WTC11 (cell line): ENCODE data around the gene PKLR. TPM values are rescaled to one million over a fixed set of nuclear protein-coding genes. Genes with fewer than 3 reads are reported as not detected.
A peak's percentile ranks its signal among the peaks of the same experiment; 100 is the strongest.

Experiments
- ATAC-seq: fragments of 200-7000 bp; cut with Tn5 transposase; 2 replicates; pipeline ENCODE4 v1.10.0; 2021; ENCODE audit warnings: mild to moderate bottlenecking, moderate library complexity
- CTCF ChIA-PET: fragments of 300-600 bp; sonication (Branson Sonifier 250); formaldehyde crosslinking; loops from one replicate; lab custom pipeline; 2021; ENCODE audit warnings: antibody characterized with exemption; lab: Charles Lee
- POLR2A ChIA-PET: fragments of 350-600 bp; sonication (Branson Sonifier 250); formaldehyde crosslinking; loops from one replicate; lab custom pipeline; 2021; ENCODE audit warnings: antibody characterized with exemption; lab: Charles Lee
- DNase-seq: peaks from one replicate; pipeline ENCODE4 v3.0.0; 2021; ENCODE audit warnings: low spot score
- H3K27ac Mint-ChIP-seq: 2 replicates; pipeline ENCODE4 v1.8.0; 2021; ENCODE audit warnings: mixed read lengths
- H3K27me3 Mint-ChIP-seq: 2 replicates; pipeline ENCODE4 v1.8.0; 2021; ENCODE audit warnings: low read depth, mild to moderate bottlenecking, moderate library complexity, mixed read lengths
- H3K36me3 Mint-ChIP-seq: 2 replicates; pipeline ENCODE4 v1.8.0; 2021; ENCODE audit warnings: mixed read lengths
- H3K4me1 Mint-ChIP-seq: 2 replicates; pipeline ENCODE4 v1.8.0; 2022; ENCODE audit warnings: mixed read lengths
- H3K4me3 Mint-ChIP-seq: 2 replicates; pipeline ENCODE4 v1.8.0; 2021; ENCODE audit warnings: mild to moderate bottlenecking, moderate library complexity, mixed read lengths
- H3K9me3 Mint-ChIP-seq: 2 replicates; pipeline ENCODE4 v1.8.0; 2021; ENCODE audit warnings: mixed read lengths
- ATF3 ChIP-seq: sonication (generic); formaldehyde crosslinking; conservative IDR thresholded peaks from 2 replicates; pipeline ENCODE4 v1.8.1; 2022; ENCODE audit warnings: mild to moderate bottlenecking, missing genetic modification reagents
- CREB1 ChIP-seq: sonication (generic); formaldehyde crosslinking; IDR thresholded peaks from 2 replicates; pipeline ENCODE4 v1.8.0; 2023; ENCODE audit warnings: mild to moderate bottlenecking, missing genetic modification reagents
- CTCF ChIP-seq: fragments of 200-600 bp; IDR thresholded peaks from 2 replicates; pipeline ENCODE4 v1.8.0; 2022; ENCODE audit warnings: antibody characterized with exemption
- ELF4 ChIP-seq: sonication (generic); formaldehyde crosslinking; IDR thresholded peaks from 2 replicates; pipeline ENCODE4 v1.8.1; 2022; ENCODE audit warnings: low read depth, mild to moderate bottlenecking, moderate library complexity, missing genetic modification reagents
- EMX1 ChIP-seq: fragments of 250-450 bp; sonication (Bioruptor Pico); IDR thresholded peaks from 2 replicates; pipeline ENCODE4 v1.8.0; 2021; ENCODE audit warnings: mild to moderate bottlenecking
- ETV6 ChIP-seq: sonication (generic); formaldehyde crosslinking; IDR thresholded peaks from 2 replicates; pipeline ENCODE4 v1.8.1; 2022; ENCODE audit warnings: mild to moderate bottlenecking, missing genetic modification reagents
- HMGA2 ChIP-seq: fragments of 250-450 bp; sonication (Bioruptor Pico); IDR thresholded peaks from 2 replicates; pipeline ENCODE4 v1.4.0; 2021; ENCODE audit warnings: mild to moderate bottlenecking, moderate library complexity
- JUN ChIP-seq: sonication (generic); formaldehyde crosslinking; IDR thresholded peaks from 2 replicates; pipeline ENCODE4 v1.8.0; 2023; ENCODE audit warnings: mild to moderate bottlenecking, missing genetic modification reagents
- KAT7 ChIP-seq: sonication (generic); formaldehyde crosslinking; IDR thresholded peaks from 2 replicates; pipeline ENCODE4 v1.8.1; 2023; ENCODE audit warnings: missing genetic modification reagents, mild to moderate bottlenecking, borderline replicate concordance
- RELA ChIP-seq: sonication (generic); formaldehyde crosslinking; IDR thresholded peaks from 2 replicates; pipeline ENCODE4 v1.8.1; 2022; ENCODE audit warnings: missing genetic modification reagents, mild to moderate bottlenecking, borderline replicate concordance
- RORB ChIP-seq: fragments of 250-450 bp; sonication (Bioruptor Pico); IDR thresholded peaks from 2 replicates; pipeline ENCODE4 v1.9.0; 2021; ENCODE audit warnings: mild to moderate bottlenecking
- SP1 ChIP-seq: sonication (generic); formaldehyde crosslinking; conservative IDR thresholded peaks from 2 replicates; pipeline ENCODE4 v1.8.1; 2022; ENCODE audit warnings: missing genetic modification reagents
- TEAD4 ChIP-seq: sonication (generic); formaldehyde crosslinking; IDR thresholded peaks from 2 replicates; pipeline ENCODE4 v1.8.0; 2022; ENCODE audit warnings: mild to moderate bottlenecking, missing genetic modification reagents
- TP53 ChIP-seq: sonication (generic); formaldehyde crosslinking; IDR thresholded peaks from 2 replicates; pipeline ENCODE4 v1.8.1; 2023; ENCODE audit warnings: mild to moderate bottlenecking, missing genetic modification reagents
- ZBTB21 ChIP-seq: sonication (generic); formaldehyde crosslinking; IDR thresholded peaks from 2 replicates; pipeline ENCODE4 v1.8.1; 2023; ENCODE audit warnings: mild to moderate bottlenecking, missing genetic modification reagents, borderline replicate concordance
- ZNF263 ChIP-seq: sonication (generic); formaldehyde crosslinking; IDR thresholded peaks from 2 replicates; pipeline ENCODE4 v1.8.1; 2022; ENCODE audit warnings: low read depth, mild to moderate bottlenecking, moderate library complexity, missing genetic modification reagents
- ZNF416 ChIP-seq: fragments of 250-450 bp; sonication (Bioruptor Pico); IDR thresholded peaks from 2 replicates; pipeline ENCODE4 v1.9.0; 2021; ENCODE audit warnings: mild to moderate bottlenecking, inconsistent platforms
- ZNF423 ChIP-seq: fragments of 250-450 bp; sonication (Bioruptor Pico); IDR thresholded peaks from 2 replicates; pipeline ENCODE4 v2.1.2; 2022; ENCODE audit warnings: mild to moderate bottlenecking, moderate library complexity
- total RNA-seq: library from RNA; stranded (reverse); gene quantifications from 3 replicates; pipeline ENCODE4 v1.2.3, GENCODE V29; 2021
- TF ChIP-seq, protein P1 (sequence below): sonication (generic); formaldehyde crosslinking; IDR thresholded peaks from 2 replicates; pipeline ENCODE4 v1.8.1; 2022; ENCODE audit warnings: mild to moderate bottlenecking, missing genetic modification reagents, moderate library complexity, borderline replicate concordance
- TF ChIP-seq, protein P2 (sequence below): sonication (generic); formaldehyde crosslinking; IDR thresholded peaks from 2 replicates; pipeline ENCODE4 v1.8.1; 2022; ENCODE audit warnings: mild to moderate bottlenecking, moderate library complexity, missing genetic modification reagents
- TF ChIP-seq, protein P3 (sequence below): sonication (generic); formaldehyde crosslinking; IDR thresholded peaks from 2 replicates; pipeline ENCODE4 v1.8.1; 2022; ENCODE audit warnings: missing genetic modification reagents, borderline replicate concordance
- TF ChIP-seq, protein P4 (sequence below): fragments of 250-450 bp; sonication (Bioruptor Pico); IDR thresholded peaks from 2 replicates; pipeline ENCODE4 v2.1.2; 2022; ENCODE audit warnings: mild to moderate bottlenecking, moderate library complexity
- TF ChIP-seq, protein P5 (sequence below): fragments of 250-450 bp; sonication (Bioruptor Pico); IDR thresholded peaks from 2 replicates; pipeline ENCODE4 v1.9.0; 2021; ENCODE audit warnings: mild to moderate bottlenecking

Gene PKLR
- total RNA-seq, 1 experiment from 2014 or later, result 1.5 TPM

GRCh38 chr1:155313261-155313660 is 12.0 kb upstream of the PKLR start:
- DNase-seq (no peak), ATAC-seq (no peak)
- CTCF ChIA-PET, result interaction anchor here (1.1 to 1.9 kb wide), 2 partner anchors 46 to 63 kb away, joined by 3 to 9 read pairs; no protein-coding TSS in a partner anchor
- H3K27me3 Mint-ChIP-seq, result no peaks in the 10 kb centered on the region
- H3K27ac Mint-ChIP-seq, result no peak overlapping the region
- no peak for TF ChIP-seq RELA (CRISPR knock-in tag)
- TF ChIP-seq TEAD4 (CRISPR knock-in tag), result no peak
- no peak for TF ChIP-seq CREB1 (CRISPR knock-in tag)
- TF ChIP-seq ELF4 (CRISPR knock-in tag), result no peak
- no peak for TF ChIP-seq ZBTB21 (CRISPR knock-in tag)
- POLR2A ChIA-PET, result no interaction called here
- H3K4me3 Mint-ChIP-seq, result no peak overlapping the region
- peaks cover 47% of the 10 kb centered on the region for H3K36me3 Mint-ChIP-seq
- peaks cover 17% of the 10 kb centered on the region for H3K4me1 Mint-ChIP-seq
- H3K9me3 Mint-ChIP-seq, result no peaks in the 10 kb centered on the region

- H3K9me3 Mint-ChIP-seq, result no peaks in the 10 kb centered on the region
- DNase-seq (no peak), ATAC-seq (no peak)
- peak overlapping the region; percentile 97 for H3K4me3 Mint-ChIP-seq
- ChIA-PET CTCF (no interaction called here), POLR2A (no interaction called here)
- H3K27me3 Mint-ChIP-seq, result no peaks in the 10 kb centered on the region
- H3K4me1 Mint-ChIP-seq, result peaks cover 22% of the 10 kb centered on the region
- peak overlapping the region; percentile 99 for H3K27ac Mint-ChIP-seq
- peaks cover 37% of the 10 kb centered on the region for H3K36me3 Mint-ChIP-seq
- TF ChIP-seq TP53 (CRISPR knock-in tag) (no peak), ZNF423 (CRISPR knock-in tag) (0 out of 2 replicates have a peak, but pooled peaks have one; percentile 7), ETV6 (CRISPR knock-in tag) (0 out of 2 replicates have a peak, but pooled peaks have one; percentile 20), CTCF (no peak)
- TF ChIP-seq, protein P1, sequence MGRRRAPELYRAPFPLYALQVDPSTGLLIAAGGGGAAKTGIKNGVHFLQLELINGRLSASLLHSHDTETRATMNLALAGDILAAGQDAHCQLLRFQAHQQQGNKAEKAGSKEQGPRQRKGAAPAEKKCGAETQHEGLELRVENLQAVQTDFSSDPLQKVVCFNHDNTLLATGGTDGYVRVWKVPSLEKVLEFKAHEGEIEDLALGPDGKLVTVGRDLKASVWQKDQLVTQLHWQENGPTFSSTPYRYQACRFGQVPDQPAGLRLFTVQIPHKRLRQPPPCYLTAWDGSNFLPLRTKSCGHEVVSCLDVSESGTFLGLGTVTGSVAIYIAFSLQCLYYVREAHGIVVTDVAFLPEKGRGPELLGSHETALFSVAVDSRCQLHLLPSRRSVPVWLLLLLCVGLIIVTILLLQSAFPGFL (CRISPR knock-in tag), result no peak
- TF ChIP-seq, all 79 proteins: peak for 2
Observed at GRCh38 chr1:155309423-155310021, 8.3 kb upstream of the PKLR start.

GRCh38 chr1:155308493-155309422 is 7.5 kb upstream of the PKLR start, which contains the start of gene FDPS:
FDPS (plus strand) TSS chr1:155308866; CDS start chr1:155309790, 924 bp downstream.
- Mint-ChIP-seq H3K4me3 (peak within 1 kb of the TSS; percentile 97), H3K27me3 (no peaks in the 10 kb centered on the region), H3K4me1 (peaks cover 22% of the 10 kb centered on the region), H3K36me3 (peaks cover 35% of the 10 kb centered on the region), H3K9me3 (no peaks in the 10 kb centered on the region), H3K27ac (peak within 1 kb of the TSS; percentile 99)
- POLR2A ChIA-PET, result interaction anchor here (0.5 to 1.3 kb wide), 7 partner anchors 13 to 113 kb away, joined by 3 to 6 read pairs (median 3); partner anchors contain the start of genes CLK2 and SCAMP3
- ATAC-seq (peak; percentile 97), DNase-seq (peak; percentile 97)
- CTCF ChIA-PET, result interaction anchor here (0.6 to 3.8 kb wide), 8 partner anchors 12 to 136 kb away, joined by 3 to 49 read pairs (median 8); partner anchors contain the start of genes HCN3, KRTCAP2 and RUSC1
- TF ChIP-seq, protein P2, sequence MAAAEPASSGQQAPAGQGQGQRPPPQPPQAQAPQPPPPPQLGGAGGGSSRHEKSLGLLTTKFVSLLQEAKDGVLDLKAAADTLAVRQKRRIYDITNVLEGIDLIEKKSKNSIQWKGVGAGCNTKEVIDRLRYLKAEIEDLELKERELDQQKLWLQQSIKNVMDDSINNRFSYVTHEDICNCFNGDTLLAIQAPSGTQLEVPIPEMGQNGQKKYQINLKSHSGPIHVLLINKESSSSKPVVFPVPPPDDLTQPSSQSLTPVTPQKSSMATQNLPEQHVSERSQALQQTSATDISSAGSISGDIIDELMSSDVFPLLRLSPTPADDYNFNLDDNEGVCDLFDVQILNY (CRISPR knock-in tag), result no peak; the same call in 1 of the 2 replicates
- TF ChIP-seq EMX1 (CRISPR knock-in tag) (no peak), KAT7 (CRISPR knock-in tag) (no peak), JUN (peak; percentile 65; the same call in 1 of the 2 replicates), ZNF416 (CRISPR knock-in tag) (no peak), HMGA2 (CRISPR knock-in tag) (no peak), SP1 (CRISPR knock-in tag) (peak; percentile 81), RORB (no peak), ZNF263 (CRISPR knock-in tag) (no peak), ATF3 (CRISPR knock-in tag) (no peak)
- TF ChIP-seq, protein P3, sequence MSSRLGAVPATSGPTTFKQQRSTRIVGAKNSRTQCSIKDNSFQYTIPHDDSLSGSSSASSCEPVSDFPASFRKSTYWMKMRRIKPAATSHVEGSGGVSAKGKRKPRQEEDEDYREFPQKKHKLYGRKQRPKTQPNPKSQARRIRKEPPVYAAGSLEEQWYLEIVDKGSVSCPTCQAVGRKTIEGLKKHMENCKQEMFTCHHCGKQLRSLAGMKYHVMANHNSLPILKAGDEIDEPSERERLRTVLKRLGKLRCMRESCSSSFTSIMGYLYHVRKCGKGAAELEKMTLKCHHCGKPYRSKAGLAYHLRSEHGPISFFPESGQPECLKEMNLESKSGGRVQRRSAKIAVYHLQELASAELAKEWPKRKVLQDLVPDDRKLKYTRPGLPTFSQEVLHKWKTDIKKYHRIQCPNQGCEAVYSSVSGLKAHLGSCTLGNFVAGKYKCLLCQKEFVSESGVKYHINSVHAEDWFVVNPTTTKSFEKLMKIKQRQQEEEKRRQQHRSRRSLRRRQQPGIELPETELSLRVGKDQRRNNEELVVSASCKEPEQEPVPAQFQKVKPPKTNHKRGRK (CRISPR knock-in tag), result no peak
- TF ChIP-seq, protein P4, sequence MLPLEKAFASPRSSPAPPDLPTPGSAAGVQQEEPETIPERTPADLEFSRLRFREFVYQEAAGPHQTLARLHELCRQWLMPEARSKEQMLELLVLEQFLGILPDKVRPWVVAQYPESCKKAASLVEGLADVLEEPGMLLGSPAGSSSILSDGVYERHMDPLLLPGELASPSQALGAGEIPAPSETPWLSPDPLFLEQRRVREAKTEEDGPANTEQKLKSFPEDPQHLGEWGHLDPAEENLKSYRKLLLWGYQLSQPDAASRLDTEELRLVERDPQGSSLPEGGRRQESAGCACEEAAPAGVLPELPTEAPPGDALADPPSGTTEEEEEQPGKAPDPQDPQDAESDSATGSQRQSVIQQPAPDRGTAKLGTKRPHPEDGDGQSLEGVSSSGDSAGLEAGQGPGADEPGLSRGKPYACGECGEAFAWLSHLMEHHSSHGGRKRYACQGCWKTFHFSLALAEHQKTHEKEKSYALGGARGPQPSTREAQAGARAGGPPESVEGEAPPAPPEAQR (CRISPR knock-in tag), result no peak
- TF ChIP-seq, protein P5, sequence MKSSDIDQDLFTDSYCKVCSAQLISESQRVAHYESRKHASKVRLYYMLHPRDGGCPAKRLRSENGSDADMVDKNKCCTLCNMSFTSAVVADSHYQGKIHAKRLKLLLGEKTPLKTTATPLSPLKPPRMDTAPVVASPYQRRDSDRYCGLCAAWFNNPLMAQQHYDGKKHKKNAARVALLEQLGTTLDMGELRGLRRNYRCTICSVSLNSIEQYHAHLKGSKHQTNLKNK (CRISPR knock-in tag), result no peak
